ENCODE data around the gene TMEM147.

Gene TMEM147

DNA sequence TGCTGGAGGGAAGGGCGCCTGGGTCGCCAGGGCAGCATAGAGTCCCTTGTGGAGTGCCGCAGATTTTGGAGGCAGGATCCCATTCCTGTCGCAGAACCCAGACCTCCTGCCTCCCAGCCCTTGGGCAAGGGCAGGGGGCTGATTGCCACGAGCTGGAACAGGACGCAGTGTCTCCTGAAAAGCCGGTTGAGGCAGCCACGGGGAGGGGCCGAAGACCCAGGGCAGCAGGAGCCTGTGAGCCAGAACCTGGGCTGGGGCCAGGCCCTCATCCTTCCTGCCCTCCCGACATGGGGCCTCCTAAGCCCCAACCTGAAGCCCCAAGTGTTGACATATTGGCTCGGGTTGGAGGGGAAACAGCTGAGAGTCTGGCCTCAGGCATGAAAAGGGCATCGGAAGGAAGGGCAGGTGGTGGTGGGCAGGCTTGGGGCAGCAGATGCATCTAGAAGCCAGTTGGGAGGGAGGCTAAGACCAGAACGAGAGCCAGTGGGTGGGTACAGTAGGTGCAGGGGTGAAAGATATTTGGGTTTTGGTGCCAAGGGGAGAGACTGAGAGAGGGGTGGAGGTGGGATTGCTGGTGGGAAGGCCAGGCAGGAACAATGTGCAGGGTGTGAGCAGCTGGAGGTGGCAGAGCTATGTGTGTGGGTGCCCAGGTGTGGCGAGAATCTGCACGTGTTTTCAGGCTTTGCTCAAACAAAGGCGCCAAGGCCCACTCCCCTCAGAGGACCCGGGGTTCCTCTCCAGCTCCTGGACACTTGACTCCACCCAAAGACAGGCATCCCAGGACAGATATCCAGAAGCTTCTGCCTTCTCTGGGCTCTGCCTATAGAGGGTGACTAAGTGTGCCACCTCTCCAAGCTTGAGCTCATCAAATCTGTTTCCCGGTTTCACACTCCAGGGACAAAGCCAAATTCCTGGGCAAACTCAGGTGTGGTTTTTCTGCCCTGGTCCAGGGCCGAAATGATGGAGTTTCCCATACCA lies 15.9 kb upstream of the TMEM147 start:
- H3K27ac Mint-ChIP-seq = no peak overlapping the region
- no peak for DNase-seq
- no peaks in the 10 kb centered on the region for H3K36me3 Mint-ChIP-seq
- no peaks in the 10 kb centered on the region for H3K9me3 Mint-ChIP-seq
- peaks cover 85% of the 10 kb centered on the region for H3K27me3 Mint-ChIP-seq
- H3K4me3 Mint-ChIP-seq = no peak overlapping the region
- peaks cover 13% of the 10 kb centered on the region for H3K4me1 Mint-ChIP-seq
- CTCF ChIA-PET = no interaction called here

DNA sequence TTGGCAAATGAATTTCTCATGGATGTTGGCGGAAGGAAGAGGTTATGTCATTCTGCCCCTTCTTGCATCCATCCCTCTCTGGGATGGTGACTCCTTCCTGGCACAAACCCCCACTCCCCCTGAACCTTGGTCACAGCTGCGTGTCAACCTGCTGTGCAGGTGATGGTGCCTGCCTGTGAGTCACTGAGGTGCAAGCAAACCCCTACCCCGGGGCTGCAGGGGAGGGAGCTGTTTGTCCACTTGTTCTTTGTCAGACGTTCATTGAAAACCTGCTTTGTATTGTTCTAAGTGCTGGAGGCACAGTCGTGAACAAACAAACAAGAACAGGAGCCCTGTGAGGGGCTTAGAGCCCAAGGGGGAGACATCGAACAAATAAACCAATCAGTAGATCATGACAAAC lies 14.1 kb upstream of the TMEM147 start:
- Mint-ChIP-seq H3K4me1 (peaks cover 17% of the 10 kb centered on the region), H3K27me3 (peaks cover 81% of the 10 kb centered on the region), H3K4me3 (no peak overlapping the region), H3K36me3 (no peaks in the 10 kb centered on the region), H3K27ac (no peak overlapping the region), H3K9me3 (no peaks in the 10 kb centered on the region)
- DNase-seq = no peak
- CTCF ChIA-PET = interaction anchor here (1.5 to 2.0 kb wide), 2 partner anchors 18 to 21 kb away, joined by 4 to 8 read pairs; no protein-coding TSS in a partner anchor

DNA sequence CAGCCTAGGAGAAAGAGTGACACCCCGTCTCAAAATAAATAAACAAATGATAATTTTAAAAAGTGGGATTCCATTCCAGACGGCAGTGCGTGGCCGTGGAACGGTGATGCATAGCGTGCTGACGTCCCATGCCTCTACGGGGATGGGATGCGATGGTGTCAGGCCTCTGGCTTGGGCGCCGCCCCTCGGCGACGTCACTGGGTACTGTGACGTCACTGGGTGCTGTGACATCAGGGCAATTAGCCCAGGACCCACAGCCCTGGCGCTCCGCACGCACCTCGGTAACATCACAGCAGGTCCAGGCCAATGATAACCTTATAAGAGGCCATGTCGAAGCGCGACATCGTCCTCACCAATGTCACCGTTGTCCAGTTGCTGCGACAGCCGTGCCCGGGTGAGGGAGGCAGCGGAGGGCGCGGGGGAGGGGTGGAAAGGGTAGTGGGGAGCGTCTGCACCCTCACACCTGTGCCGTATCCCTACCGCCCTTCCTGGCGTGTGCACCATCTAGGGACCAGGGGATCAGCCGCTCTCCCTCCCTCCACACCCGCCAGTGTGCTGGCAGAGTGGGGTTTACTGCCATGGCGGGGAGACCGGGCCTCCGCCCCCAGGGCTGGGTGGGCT lies 12.1 kb upstream of the TMEM147 start, which contains the start of gene GAPDHS:
Gene GAPDHS (plus strand): TSS at position 256 of the 621 bp plus-strand sequence. CDS start 72 bp downstream, at position 328.
- Mint-ChIP-seq H3K36me3 (no peaks in the 10 kb centered on the region), H3K27me3 (peaks cover 73% of the 10 kb centered on the region), H3K4me3 (peak within 1 kb of the TSS; percentile 57), H3K4me1 (peaks cover 17% of the 10 kb centered on the region), H3K9me3 (no peaks in the 10 kb centered on the region), H3K27ac (peak within 1 kb of the TSS; percentile 17)
- CTCF ChIA-PET = no interaction called here
- DNase-seq = no peak

DNA sequence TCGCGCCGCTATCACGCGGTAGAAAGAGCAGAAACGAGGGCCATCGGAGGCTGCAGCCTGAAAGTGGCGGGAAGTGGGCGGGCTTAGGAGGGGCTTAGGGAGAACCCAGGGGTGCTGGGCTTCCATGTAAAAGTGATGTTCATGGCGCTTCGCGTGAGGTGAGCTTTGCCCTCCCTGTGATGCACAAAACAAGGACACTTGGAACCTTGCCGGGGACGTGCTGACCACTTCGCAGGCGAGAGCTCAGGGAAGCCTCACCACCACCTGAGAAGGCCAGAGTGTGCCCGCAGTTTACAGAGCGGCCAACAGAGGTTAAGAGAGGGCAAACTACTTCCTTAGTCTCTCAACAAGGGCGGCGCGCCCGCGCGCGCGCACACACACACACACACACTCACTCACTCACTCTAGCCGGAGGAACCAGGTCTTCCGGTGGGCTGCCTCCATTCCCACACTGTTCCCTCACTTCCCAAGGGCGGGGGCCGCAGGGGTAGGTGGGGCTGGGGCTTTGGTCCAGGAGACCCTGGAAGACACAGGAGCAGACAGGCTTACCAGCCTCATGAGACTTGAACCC lies 11.5 kb upstream of the TMEM147 start:
- peak; percentile 73 for DNase-seq
- peak overlapping the region; percentile 57 for H3K4me3 Mint-ChIP-seq
- H3K9me3 Mint-ChIP-seq = no peaks in the 10 kb centered on the region
- H3K27me3 Mint-ChIP-seq = peaks cover 67% of the 10 kb centered on the region
- CTCF ChIA-PET = no interaction called here
- H3K36me3 Mint-ChIP-seq = no peaks in the 10 kb centered on the region
- no peak overlapping the region for H3K27ac Mint-ChIP-seq
- H3K4me1 Mint-ChIP-seq = peaks cover 17% of the 10 kb centered on the region

DNA sequence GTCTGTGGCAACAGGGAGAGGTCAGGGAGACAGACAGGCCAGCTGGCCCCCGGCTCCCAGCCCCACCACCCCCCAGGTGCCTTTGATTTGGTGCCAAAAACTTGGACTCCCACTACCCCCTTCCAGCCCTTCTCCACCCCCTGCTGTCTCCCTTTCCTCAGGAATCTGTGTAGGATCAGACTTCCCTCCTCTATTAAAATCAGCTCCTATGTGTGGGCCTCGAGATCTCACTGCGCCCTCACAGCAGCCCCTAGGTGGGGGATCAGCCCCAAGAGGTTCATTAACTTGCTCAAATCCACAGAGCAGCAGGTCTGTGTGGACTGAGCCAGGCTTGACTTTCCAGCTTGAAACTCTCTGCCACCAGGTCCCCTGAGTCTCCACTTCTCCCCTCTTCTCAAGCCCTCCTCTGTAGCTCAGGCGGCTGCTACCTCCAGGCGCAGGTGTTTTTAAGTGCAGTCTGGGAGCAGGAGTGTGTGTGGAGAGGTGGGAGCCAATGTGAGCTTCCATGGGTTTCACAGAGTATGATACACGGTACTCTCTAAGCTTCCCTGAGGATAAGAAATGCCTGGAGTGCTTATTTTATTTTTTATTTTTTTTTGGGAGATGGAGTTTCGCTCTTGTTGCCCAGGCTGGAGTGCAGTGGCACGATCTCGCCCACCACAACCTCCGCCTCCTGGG lies 10.5 kb upstream of the TMEM147 start:
- Mint-ChIP-seq H3K4me1 (peaks cover 17% of the 10 kb centered on the region), H3K27me3 (peaks cover 57% of the 10 kb centered on the region), H3K9me3 (no peaks in the 10 kb centered on the region), H3K36me3 (no peaks in the 10 kb centered on the region), H3K4me3 (no peak overlapping the region), H3K27ac (no peak overlapping the region)
- no peak for DNase-seq
- CTCF ChIA-PET = interaction anchor here (0.8 to 0.9 kb wide), 2 partner anchors 9 to 14 kb away, joined by 4 read pairs; no protein-coding TSS in a partner anchor

DNA sequence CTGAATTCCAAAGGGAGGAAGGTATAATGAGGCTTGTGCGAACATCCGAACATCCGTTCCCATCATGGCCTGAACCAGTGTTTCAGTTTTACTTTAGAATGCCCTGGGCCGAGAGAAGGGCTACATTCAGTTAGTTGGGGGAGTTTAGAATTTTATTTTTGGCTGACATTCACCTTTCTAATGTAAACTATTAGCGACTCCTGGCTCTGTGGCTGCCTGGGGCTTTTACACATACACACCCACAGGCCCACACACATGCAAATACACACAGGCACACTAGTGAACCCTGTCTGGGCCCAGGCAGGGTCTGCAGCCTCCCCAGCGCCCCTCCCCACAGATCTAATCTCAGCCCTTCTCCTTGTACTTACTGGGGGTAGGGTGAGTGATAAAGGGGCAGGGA lies 6.1 kb upstream of the TMEM147 start:
- no peaks in the 10 kb centered on the region for H3K36me3 Mint-ChIP-seq
- DNase-seq = no peak
- H3K9me3 Mint-ChIP-seq = no peaks in the 10 kb centered on the region
- CTCF ChIA-PET = interaction anchor here (0.8 kb wide), 1 partner anchor 9 kb away, joined by 3 read pairs; no protein-coding TSS in a partner anchor
- H3K27ac Mint-ChIP-seq = no peak overlapping the region
- H3K27me3 Mint-ChIP-seq = peaks cover 19% of the 10 kb centered on the region
- peaks cover 9% of the 10 kb centered on the region for H3K4me1 Mint-ChIP-seq
- H3K4me3 Mint-ChIP-seq = no peak overlapping the region

DNA sequence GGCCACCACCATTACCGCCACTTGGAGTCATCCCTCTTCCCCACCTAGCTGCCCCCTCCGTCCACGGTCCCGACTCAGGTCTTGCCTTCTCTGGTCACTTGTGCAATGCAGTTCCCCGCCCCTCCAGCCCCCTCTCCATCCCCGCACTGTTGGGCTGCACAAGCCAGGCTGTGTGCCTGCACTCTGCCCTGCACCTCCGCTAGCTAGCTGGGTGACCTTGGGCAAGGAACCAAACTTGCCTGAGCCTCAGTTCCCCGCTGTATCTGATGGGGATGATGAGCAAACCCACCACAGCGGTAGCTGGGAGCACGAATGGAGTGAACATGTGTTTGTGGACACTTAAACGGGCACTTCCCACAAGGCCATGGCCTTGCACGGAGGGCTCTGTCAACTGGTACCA lies 5.6 kb upstream of the TMEM147 start:
- Mint-ChIP-seq H3K27ac (no peak overlapping the region), H3K4me1 (peaks cover 13% of the 10 kb centered on the region), H3K36me3 (no peaks in the 10 kb centered on the region), H3K4me3 (no peak overlapping the region), H3K9me3 (no peaks in the 10 kb centered on the region), H3K27me3 (peaks cover 14% of the 10 kb centered on the region)
- DNase-seq = no peak
- CTCF ChIA-PET = interaction anchor here (0.8 kb wide), 1 partner anchor 9 kb away, joined by 3 read pairs; no protein-coding TSS in a partner anchor

DNA sequence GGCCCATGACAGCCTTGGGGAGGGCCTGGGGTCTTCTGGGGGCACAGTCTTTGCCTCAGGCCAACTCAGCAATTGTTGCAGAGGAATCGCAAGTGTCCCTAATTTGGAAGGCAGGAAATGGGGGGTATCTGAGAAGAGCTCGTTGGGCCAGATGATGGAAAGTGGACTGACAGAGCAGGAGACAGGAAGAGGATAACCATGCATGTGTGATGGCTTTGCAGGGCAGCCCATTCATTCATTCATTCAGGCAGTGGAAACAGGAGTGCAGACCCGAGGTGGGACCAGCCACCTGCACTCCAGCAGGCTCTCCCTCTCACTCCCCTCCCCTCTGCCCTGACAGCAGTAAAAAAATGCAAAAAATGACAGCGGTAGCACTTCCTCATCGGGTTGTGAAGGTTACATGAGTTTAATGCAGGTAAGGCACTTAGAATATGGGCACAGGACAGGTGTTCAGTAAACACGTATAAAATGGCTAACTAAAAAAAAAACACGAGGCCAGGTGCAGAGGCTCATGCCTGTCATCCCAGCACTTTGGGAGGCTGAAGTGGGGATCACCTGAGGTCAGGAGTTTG lies 5.0 kb upstream of the TMEM147 start:
- peaks cover 13% of the 10 kb centered on the region for H3K4me1 Mint-ChIP-seq
- H3K36me3 Mint-ChIP-seq = no peaks in the 10 kb centered on the region
- no peak overlapping the region for H3K4me3 Mint-ChIP-seq
- DNase-seq = no peak
- no peaks in the 10 kb centered on the region for H3K9me3 Mint-ChIP-seq
- CTCF ChIA-PET = no interaction called here
- H3K27ac Mint-ChIP-seq = no peak overlapping the region
- H3K27me3 Mint-ChIP-seq = peaks cover 10% of the 10 kb centered on the region

DNA sequence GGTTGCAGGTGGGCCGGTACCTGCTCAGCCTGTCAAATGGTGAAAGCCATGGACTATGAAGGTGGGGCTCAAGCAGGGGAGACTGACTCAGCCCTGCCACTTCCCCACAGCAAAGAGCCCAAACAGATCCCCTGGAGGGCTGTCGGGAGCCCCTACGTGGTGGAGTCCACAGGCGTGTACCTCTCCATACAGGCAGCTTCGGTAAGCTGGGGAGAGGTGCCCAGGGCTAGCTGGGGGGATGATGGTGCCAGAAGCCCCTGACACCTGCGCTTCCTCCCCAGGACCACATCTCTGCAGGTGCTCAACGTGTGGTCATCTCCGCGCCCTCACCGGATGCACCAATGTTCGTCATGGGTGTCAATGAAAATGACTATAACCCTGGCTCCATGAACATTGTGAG lies 3.2 kb upstream of the TMEM147 start:
- Mint-ChIP-seq H3K4me1 (peaks cover 26% of the 10 kb centered on the region), H3K36me3 (peaks cover 3% of the 10 kb centered on the region), H3K27ac (no peak overlapping the region), H3K27me3 (peaks cover 2% of the 10 kb centered on the region), H3K4me3 (no peak overlapping the region), H3K9me3 (no peaks in the 10 kb centered on the region)
- CTCF ChIA-PET = no interaction called here
- no peak for DNase-seq

DNA sequence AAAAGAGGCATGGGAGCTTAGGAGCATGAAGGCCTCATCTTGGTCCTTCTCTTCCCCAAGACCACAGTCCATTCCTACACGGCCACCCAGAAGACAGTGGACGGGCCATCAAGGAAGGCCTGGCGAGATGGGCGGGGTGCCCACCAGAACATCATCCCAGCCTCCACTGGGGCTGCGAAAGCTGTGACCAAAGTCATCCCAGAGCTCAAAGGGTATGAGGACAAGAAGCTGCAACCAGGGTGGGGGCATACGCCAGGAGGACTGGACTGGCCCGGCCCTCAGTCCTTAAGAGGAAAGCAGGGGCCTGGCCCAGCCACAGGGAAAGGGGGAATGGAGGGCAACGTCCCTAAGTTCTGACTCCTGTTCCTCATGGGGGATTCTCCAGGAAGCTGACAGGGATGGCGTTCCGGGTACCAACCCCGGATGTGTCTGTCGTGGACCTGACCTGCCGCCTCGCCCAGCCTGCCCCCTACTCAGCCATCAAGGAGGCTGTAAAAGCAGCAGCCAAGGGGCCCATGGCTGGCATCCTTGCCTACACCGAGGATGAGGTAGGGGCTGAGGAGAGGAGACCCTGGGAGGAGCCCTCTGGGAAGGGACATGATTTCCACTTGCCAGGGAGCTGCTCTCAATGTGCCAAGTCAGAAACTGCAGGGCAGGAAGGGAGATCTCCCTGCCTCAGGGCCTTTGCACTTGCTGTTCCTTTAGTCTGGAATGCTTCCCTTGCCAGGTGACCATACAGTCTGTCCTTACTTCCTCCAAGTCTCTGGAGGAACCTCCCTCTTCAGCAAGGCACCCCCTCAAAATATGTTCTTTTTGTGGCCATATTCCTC lies 1.9 kb upstream of the TMEM147 start:
- H3K27ac Mint-ChIP-seq = no peak overlapping the region
- H3K4me3 Mint-ChIP-seq = no peak overlapping the region
- H3K36me3 Mint-ChIP-seq = peaks cover 9% of the 10 kb centered on the region
- H3K4me1 Mint-ChIP-seq = peaks cover 31% of the 10 kb centered on the region
- no peak for DNase-seq
- no peaks in the 10 kb centered on the region for H3K27me3 Mint-ChIP-seq
- CTCF ChIA-PET = interaction anchor here (0.9 kb wide), 1 partner anchor 9 kb away, joined by 4 read pairs; no protein-coding TSS in a partner anchor
- no peaks in the 10 kb centered on the region for H3K9me3 Mint-ChIP-seq

DNA sequence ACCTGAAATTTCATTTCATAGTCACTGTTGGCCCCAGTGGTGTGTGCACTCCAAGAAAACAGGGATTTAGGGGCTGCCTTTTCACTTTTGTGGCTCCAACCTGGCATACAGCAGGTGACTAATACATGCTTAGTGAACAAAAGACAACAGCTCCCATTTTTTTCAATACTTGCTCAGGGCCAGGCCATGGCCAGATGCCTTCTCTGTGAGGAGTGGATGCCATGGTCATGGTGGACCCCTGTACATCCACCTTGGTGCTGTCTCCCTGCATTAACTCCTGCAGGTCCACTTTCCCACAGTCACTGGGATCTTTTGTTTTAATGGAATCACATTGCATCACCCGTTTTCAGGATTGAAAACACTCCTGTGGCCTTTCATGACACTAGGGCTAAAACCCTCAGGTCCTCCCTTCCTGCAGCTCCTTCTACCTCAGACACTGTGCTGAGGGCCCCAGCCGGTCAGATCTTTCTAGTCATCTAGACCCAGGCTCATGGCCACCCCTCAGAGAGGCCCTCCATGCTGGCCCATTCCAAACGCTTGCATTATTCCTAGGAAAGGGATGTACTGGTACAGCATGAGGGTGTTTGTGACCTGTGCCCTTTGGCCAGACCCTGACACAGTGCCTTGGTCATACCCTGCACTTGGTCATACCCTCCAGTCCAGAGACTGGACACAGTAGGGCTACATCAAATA lies 1.2 kb upstream of the TMEM147 start:
- peak overlapping the region; percentile 87 for H3K4me3 Mint-ChIP-seq
- no peaks in the 10 kb centered on the region for H3K9me3 Mint-ChIP-seq
- no peaks in the 10 kb centered on the region for H3K27me3 Mint-ChIP-seq
- DNase-seq = no peak
- H3K36me3 Mint-ChIP-seq = peaks cover 10% of the 10 kb centered on the region
- CTCF ChIA-PET = interaction anchor here (0.9 to 1.4 kb wide), 2 partner anchors 10 to 150 kb away, joined by 3 to 4 read pairs; no protein-coding TSS in a partner anchor
- peak overlapping the region; percentile 86 for H3K27ac Mint-ChIP-seq
- peaks cover 36% of the 10 kb centered on the region for H3K4me1 Mint-ChIP-seq

DNA sequence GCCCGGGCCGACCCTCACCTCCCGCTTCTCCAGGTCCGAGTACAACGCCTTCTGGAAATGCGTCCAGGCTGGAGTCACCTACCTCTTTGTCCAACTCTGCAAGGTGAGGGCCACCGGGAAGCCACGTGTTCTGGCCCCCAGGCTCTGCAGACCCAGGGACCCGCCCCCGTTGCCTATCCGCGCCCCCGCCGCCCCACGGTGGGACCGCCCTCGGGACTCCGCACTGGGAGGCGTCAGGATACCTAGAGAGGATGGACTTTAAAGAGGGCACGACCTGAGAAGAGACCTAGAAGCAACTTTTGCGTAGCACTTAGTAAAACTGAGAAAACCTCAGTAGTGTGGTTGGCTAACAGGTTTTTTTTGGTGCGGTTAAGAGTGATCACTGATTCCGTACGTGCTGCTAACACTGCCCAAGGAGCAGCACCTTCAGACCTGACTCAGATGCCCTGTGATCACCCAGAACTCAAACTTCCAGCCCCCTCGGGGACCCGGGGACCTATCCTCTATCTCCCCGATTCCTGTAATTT lies 492 bp downstream of the TMEM147 start:
- peak overlapping the region; percentile 83 for H3K27ac Mint-ChIP-seq
- peak; percentile 73 for DNase-seq
- H3K4me3 Mint-ChIP-seq = peak overlapping the region; percentile 87
- CTCF ChIA-PET = interaction anchor here (0.7 kb wide), 1 partner anchor 408 kb away, joined by 3 read pairs; no protein-coding TSS in a partner anchor
- H3K36me3 Mint-ChIP-seq = peaks cover 10% of the 10 kb centered on the region
- H3K27me3 Mint-ChIP-seq = no peaks in the 10 kb centered on the region
- no peaks in the 10 kb centered on the region for H3K9me3 Mint-ChIP-seq
- peaks cover 36% of the 10 kb centered on the region for H3K4me1 Mint-ChIP-seq

Measured in activated naive CD4-positive, alpha-beta T cell treated with anti-CD3 and anti-CD28 coated beads, Interleukin-2, amount 10 ng/mL, durations not matched to agents 7 days and 5 days (primary cell).